DMS53 (cell line): ENCODE data around the gene OR51L1.

Source experiments
- DNase-seq: peaks from one replicate; lab custom pipeline; 2025; lab: John Stamatoyannopoulos, UW

The OR51L1 gene

GRCh38 chr11:5046754-5047330, 52.2 kb downstream of the OR51L1 start:
- no peak for DNase-seq
